Tibial nerve (tissue), 3 donors: Measurements from ENCODE around the gene CRY1.

Experiments used
- CTCF ChIP-seq, 5 experiments: fragments of 200-600 bp in 3 of 5; fragments of 450-650 bp in 2 of 5; sonication (generic) in 3 of 5; IDR thresholded peaks; one replicate each; pipeline ENCODE4 v1.5.1; 2016 to 2019; ENCODE audit warnings: antibody characterized with exemption in 5 of 5, mild to moderate bottlenecking in 3 of 5, moderate library complexity in 2 of 5
- POLR2A ChIP-seq, 2 donors: fragments of 450-650 bp; IDR thresholded peaks; one replicate each; pipeline ENCODE4 v1.6.1; 2017; ENCODE audit warnings: antibody characterized with exemption in 2 of 2, mild to moderate bottlenecking in 2 of 2, moderate library complexity in 2 of 2

- no peak for TF ChIP-seq CTCF (IDR thresholded peaks at IDR 0.05)
- no peak for TF ChIP-seq POLR2A (IDR thresholded peaks at IDR 0.05)
Observed at GRCh38 chr12:107086314-107086713, 7.0 kb downstream of the CRY1 start.
